Heart left ventricle (tissue), 13 donors: ENCODE data around the gene BCKDHB.

Experiments used
- CTCF ChIP-seq, 12 donors: fragments of 200-600 bp; sonication (generic) in 4 of 12; IDR thresholded peaks; one replicate each; pipeline versions ENCODE4 v1.5.0 to v1.8.0; 2018 to 2022; ENCODE audit warnings: antibody characterized with exemption in 12 of 12, mild to moderate bottlenecking in 5 of 12
- POLR2A ChIP-seq, 2 donors: fragments of 450-650 bp; IDR thresholded peaks; one replicate each; pipeline ENCODE4 v1.6.1; 2017; ENCODE audit warnings: antibody characterized with exemption in 2 of 2, mild to moderate bottlenecking in 2 of 2, moderate library complexity in 2 of 2
- donor health status: ischemic (EF 13 %, LVEDD 7.1; RV severe dilation, severe dysfunction).
- donor health status: DM: no; HTN: yes; CAD: no.
- donor health status: DM: no; HTN: no; CAD: no.
- donor health status: ischemic (EF 25% LVEDD 6.9; RV normal size, moderate dysfunction).
- donor health status: ischemic (EF 25% LVEDD 5.7; RV mildly dilated, moderate dysfunction).
- donor health status: ischemic (EF 35%, LVEDD 5.7; RV mildly dilated, moderate dysfunction).
- donor health status: nonischemic (EF 11% LVEDD 7.7; RV severe dilation, severe dysfunction).
- donor health status: DM: yes; HTN: yes; CAD: no.
- donor health status: PGD.
- donor health status: ischemic (EF 29% LVEDD 5.4; RV normal size, mild dysfunction).
- donor health status: nonischemic (EF 23%, LVEDD 6.1; RV moderate dilation, normal function).

GRCh38 chr6:80142586-80142985 is 36.1 kb downstream of the BCKDHB start:
- TF ChIP-seq CTCF (IDR thresholded peaks at IDR 0.05) (no peak), POLR2A (IDR thresholded peaks at IDR 0.05) (no peak)
